Suprapubic skin (tissue), 4 donors: ENCODE measurements around the gene SRMS. TPM values are rescaled to one million over a fixed set of nuclear protein-coding genes. Genes with fewer than 3 reads are reported as not detected.

Experiments used
- DNase-seq, 2 donors: peaks; one replicate each; pipeline ENCODE4 v3.0.0-alpha.2; 2019; ENCODE audit warnings: low spot score in 2 of 2
- H3K27ac ChIP-seq: fragments of 200-600 bp; sonication (generic); one replicate; pipeline ENCODE4 v1.5.1; 2019
- H3K27me3 ChIP-seq: fragments of 200-600 bp; sonication (generic); one replicate; pipeline ENCODE4 v1.5.1; 2019
- H3K36me3 ChIP-seq: fragments of 200-600 bp; sonication (generic); one replicate; pipeline ENCODE4 v1.5.1; 2019
- H3K4me1 ChIP-seq: fragments of 200-600 bp; sonication (generic); one replicate; pipeline ENCODE4 v1.5.1; 2019
- H3K4me3 ChIP-seq: fragments of 200-600 bp; sonication (generic); one replicate; pipeline ENCODE4 v1.5.1; 2019; ENCODE audit warnings: mild to moderate bottlenecking
- H3K9me3 ChIP-seq: fragments of 200-600 bp; sonication (generic); one replicate; pipeline ENCODE4 v1.5.1; 2019
- EP300 ChIP-seq: sonication (generic); formaldehyde crosslinking; IDR thresholded peaks from one replicate; pipeline ENCODE4 v1.6.1; 2017; ENCODE audit warnings: antibody characterized with exemption
- POLR2A ChIP-seq, 2 donors: fragments of 450-650 bp; IDR thresholded peaks; one replicate each; pipeline ENCODE4 v1.6.1; 2017; ENCODE audit warnings: antibody characterized with exemption in 2 of 2, mild to moderate bottlenecking in 2 of 2, moderate library complexity in 2 of 2
- POLR2AphosphoS5 ChIP-seq, 3 donors: sonication (generic); formaldehyde crosslinking; IDR thresholded peaks; one replicate each; pipeline ENCODE4 v1.6.1; 2017; ENCODE audit warnings: antibody characterized with exemption in 3 of 3
- WGBS: methylation state at CpG from one replicate; pipeline ENCODE4 v1.1.5; 2018; 5-methylcytosine and 5-hydroxymethylcytosine counted together
- total RNA-seq, 4 donors: library from RNA; depleted of rRNA; stranded (reverse); fragments of >200 nt; gene quantifications; one replicate each; pipeline ENCODE4 v1.1.0, GENCODE V29; 2016
- TF ChIP-seq, protein P1 (sequence below), 2 donors: fragments of 200-600 bp in 1 of 2; fragments of 450-650 bp in 1 of 2; sonication (generic) in 1 of 2; IDR thresholded peaks; one replicate each; pipeline ENCODE4 v1.5.1; 2016 to 2019; ENCODE audit warnings: antibody characterized with exemption in 2 of 2, mild to moderate bottlenecking in 1 of 2, moderate library complexity in 1 of 2

SRMS gene
- total RNA-seq, 4 donors from 2014 or later = 1.3 TPM; not detected in 3

GRCh38 chr20:63534427-63534830 is 13.1 kb downstream of the SRMS start:
- Histone ChIP-seq H3K4me3 (peak overlapping the region; percentile 27), H3K36me3 (no peaks in the 10 kb centered on the region), H3K4me1 (peaks cover 60% of the 10 kb centered on the region), H3K27ac (peak overlapping the region; percentile 80), H3K9me3 (no peaks in the 10 kb centered on the region), H3K27me3 (peaks cover 7% of the 10 kb centered on the region)
- TF ChIP-seq POLR2A (IDR thresholded peaks at IDR 0.05) (no peak), POLR2AphosphoS5 (IDR thresholded peaks at IDR 0.05) (no peak), EP300 (no peak)
- TF ChIP-seq, protein P1, sequence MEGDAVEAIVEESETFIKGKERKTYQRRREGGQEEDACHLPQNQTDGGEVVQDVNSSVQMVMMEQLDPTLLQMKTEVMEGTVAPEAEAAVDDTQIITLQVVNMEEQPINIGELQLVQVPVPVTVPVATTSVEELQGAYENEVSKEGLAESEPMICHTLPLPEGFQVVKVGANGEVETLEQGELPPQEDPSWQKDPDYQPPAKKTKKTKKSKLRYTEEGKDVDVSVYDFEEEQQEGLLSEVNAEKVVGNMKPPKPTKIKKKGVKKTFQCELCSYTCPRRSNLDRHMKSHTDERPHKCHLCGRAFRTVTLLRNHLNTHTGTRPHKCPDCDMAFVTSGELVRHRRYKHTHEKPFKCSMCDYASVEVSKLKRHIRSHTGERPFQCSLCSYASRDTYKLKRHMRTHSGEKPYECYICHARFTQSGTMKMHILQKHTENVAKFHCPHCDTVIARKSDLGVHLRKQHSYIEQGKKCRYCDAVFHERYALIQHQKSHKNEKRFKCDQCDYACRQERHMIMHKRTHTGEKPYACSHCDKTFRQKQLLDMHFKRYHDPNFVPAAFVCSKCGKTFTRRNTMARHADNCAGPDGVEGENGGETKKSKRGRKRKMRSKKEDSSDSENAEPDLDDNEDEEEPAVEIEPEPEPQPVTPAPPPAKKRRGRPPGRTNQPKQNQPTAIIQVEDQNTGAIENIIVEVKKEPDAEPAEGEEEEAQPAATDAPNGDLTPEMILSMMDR (IDR thresholded peaks at IDR 0.05) = no peak
- no peak for DNase-seq
- WGBS = 20% methylated on average over 1 of the region's 12 CpGs

DNA sequence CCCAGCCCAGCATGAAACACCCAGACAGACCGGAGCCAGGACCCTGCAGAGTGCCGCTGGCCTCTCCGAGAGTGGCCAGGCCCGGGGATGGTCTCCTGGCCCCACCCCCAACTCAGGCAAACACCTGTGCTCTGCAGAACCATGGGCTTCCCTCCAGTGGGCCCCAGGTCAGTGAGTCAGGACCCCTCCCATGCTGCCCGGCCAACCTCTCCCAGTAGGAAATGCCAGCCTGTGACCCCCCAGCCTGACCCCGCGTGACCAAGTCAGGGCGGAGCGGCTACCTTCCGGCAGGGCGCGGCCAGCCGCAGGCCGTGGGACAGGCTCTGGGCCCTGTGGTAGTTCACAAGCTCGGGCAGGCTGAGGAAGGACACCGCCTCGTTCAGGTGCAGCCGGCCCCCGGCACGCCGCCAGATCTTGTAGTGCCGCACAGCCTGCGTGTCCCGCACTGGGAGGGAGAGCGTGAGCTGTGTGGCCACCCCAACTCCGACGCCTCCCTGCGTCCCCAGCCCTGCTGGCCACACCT is 13.6 kb downstream of the SRMS start:
- peaks cover 55% of the 10 kb centered on the region for H3K4me1 ChIP-seq
- no peak overlapping the region for H3K4me3 ChIP-seq
- DNase-seq = no peak
- WGBS = 58% methylated on average over 4 of the region's 28 CpGs
- TF ChIP-seq, protein P1 (IDR thresholded peaks at IDR 0.05) = no peak
- TF ChIP-seq EP300 (no peak), POLR2A (IDR thresholded peaks at IDR 0.05) (no peak), POLR2AphosphoS5 (IDR thresholded peaks at IDR 0.05) (no peak)
- H3K36me3 ChIP-seq = no peaks in the 10 kb centered on the region
- peak overlapping the region; percentile 80 for H3K27ac ChIP-seq
- no peaks in the 10 kb centered on the region for H3K9me3 ChIP-seq
- H3K27me3 ChIP-seq = peaks cover 7% of the 10 kb centered on the region

DNA sequence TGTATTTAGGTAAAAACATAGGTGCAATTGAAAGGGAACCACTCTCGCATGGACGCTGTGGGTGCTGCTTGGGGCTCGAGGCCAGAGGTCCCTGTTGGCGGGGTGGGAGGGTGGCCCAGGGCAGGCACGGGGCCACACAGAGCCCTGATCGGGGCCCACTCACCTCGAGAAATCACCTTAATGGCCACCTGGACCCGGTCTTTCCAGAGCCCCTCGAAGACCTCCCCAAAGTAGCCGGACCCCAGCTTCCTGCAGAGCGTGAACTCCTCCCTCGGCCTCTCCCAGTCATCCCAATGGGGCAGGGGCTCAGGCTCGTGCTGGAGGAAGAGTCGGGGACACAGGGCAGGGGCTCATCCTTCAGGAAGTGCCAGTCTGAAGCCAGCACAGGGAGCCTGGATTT is 14.2 kb downstream of the SRMS start:
- Histone ChIP-seq H3K36me3 (no peaks in the 10 kb centered on the region), H3K27ac (no peak overlapping the region), H3K9me3 (no peaks in the 10 kb centered on the region), H3K27me3 (peaks cover 7% of the 10 kb centered on the region), H3K4me1 (peaks cover 50% of the 10 kb centered on the region), H3K4me3 (no peak overlapping the region)
- DNase-seq = peak in 1 of 2 donors; percentile 61
- WGBS = 90% methylated on average over 6 of the region's 14 CpGs
- no peak for TF ChIP-seq POLR2AphosphoS5 (IDR thresholded peaks at IDR 0.05)
- TF ChIP-seq, protein P1 (IDR thresholded peaks at IDR 0.05) = no peak
- TF ChIP-seq POLR2A (IDR thresholded peaks at IDR 0.05) = no peak
- no peak for TF ChIP-seq EP300

DNA sequence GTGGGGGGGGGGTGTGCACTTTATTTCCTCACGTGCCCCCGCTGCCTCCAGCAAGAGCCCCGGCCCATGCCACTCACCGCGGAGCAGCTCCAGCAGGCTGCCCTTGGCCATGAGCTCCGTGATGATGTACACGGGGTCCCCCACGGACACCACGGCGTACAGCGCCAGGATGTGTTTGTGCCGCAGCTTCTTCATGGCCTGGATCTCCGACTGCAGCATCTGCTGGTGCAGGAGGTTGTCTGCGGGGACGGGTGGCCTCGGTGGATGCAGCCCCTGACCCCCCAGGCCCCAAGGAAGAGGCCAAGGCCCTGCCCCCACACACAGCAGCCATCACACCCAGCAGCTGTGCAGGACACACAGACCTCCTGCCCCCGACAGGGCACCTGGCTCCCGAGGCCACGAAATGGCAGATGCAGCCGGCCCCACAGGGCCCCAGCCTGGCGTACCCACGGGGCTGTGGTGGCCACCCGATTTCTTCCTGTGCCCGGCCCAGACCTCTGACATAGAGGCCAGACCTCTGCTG is 15.0 kb downstream of the SRMS start:
- TF ChIP-seq POLR2A (IDR thresholded peaks at IDR 0.05) = no peak
- TF ChIP-seq, protein P1 (IDR thresholded peaks at IDR 0.05) = no peak
- Histone ChIP-seq H3K27me3 (peaks cover 7% of the 10 kb centered on the region), H3K36me3 (no peaks in the 10 kb centered on the region), H3K9me3 (no peaks in the 10 kb centered on the region), H3K27ac (no peak overlapping the region), H3K4me1 (peaks cover 41% of the 10 kb centered on the region), H3K4me3 (no peak overlapping the region)
- DNase-seq = peak in 1 of 2 donors; percentile 55
- WGBS = 79% methylated on average over 8 of the region's 24 CpGs

DNA sequence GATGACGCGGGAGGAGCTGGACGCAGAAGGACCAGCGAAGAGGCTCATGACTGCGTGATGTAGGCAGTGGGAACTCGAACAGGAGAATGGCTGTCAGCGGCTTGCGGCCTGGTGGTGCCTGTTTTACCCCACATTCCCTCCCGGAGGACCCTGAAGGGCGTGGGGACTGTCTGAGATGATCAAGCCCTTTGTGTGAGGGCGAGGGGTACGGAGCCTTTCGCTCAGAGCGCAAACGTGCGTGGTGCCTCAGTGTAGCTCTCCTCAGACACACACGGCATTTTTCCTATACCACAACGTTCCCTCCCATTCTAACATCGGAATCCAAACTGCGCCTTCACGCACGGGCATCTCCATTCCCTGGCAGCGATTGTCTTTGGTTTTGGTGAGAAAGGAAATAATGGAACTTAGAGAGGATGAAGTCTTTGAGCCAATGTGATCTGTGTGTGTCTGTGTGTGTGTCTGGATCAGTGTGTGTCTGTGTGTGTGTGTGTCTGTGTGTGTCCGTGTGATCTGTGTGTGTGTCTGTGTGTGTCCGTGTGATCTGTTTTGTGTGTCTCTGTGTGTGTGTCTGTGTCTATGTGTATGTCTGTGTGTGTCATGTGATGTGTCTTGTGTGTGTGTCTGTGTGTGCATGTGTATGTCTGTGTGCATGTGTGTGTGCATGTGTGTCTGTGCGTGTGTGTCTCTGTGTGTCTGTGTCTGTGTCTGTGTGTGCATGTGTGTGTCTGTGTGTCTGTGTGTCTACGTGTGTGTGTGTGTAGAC is 15.7 kb downstream of the SRMS start:
- Histone ChIP-seq H3K4me3 (no peak overlapping the region), H3K27ac (no peak overlapping the region), H3K4me1 (peaks cover 34% of the 10 kb centered on the region), H3K36me3 (no peaks in the 10 kb centered on the region), H3K27me3 (peaks cover 7% of the 10 kb centered on the region), H3K9me3 (no peaks in the 10 kb centered on the region)
- DNase-seq = peak in 1 of 2 donors; percentile 56
- no peak for TF ChIP-seq POLR2AphosphoS5 (IDR thresholded peaks at IDR 0.05)
- no peak for TF ChIP-seq POLR2A (IDR thresholded peaks at IDR 0.05)
- TF ChIP-seq, protein P1 (IDR thresholded peaks at IDR 0.05) = no peak
- TF ChIP-seq EP300 = no peak
- 75% methylated on average over 26 of the region's 27 CpGs for WGBS
